ENCODE results near the gene JAZF1.

The JAZF1 gene

DNA sequence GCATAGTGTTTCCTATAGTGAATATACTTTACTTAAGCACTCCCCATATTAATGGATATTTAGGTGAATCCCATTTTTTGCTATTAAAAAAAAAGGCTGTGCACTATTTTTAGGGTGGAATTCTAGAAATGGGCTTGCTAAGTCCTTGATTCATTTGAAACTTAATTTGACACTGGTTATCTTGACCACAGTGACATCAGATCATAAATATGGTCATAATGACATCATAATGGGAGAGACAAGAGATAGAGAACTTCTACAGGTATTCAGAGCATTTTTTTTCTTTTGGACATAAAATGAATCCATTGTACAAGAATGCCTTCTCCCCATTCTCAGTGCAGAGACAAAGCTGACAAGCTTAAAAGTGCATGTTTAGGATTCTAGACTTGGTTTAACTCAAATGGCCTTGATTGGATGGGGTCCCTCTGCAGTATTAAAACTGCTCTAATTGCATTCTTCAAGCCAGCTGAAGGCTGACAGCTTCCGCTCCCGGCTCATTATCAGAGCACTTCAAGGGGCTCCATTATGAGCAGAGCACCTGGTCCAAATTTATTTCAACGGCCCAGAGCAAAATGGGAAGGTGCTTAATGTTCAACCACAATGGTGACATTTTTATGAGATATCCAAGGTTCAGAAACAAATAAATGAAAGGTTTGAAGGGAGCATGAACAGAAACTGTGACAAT lies 104.8 kb downstream of the JAZF1 start:
- DNase-seq (ENCODE audit: low spot score), result no peak

DNA sequence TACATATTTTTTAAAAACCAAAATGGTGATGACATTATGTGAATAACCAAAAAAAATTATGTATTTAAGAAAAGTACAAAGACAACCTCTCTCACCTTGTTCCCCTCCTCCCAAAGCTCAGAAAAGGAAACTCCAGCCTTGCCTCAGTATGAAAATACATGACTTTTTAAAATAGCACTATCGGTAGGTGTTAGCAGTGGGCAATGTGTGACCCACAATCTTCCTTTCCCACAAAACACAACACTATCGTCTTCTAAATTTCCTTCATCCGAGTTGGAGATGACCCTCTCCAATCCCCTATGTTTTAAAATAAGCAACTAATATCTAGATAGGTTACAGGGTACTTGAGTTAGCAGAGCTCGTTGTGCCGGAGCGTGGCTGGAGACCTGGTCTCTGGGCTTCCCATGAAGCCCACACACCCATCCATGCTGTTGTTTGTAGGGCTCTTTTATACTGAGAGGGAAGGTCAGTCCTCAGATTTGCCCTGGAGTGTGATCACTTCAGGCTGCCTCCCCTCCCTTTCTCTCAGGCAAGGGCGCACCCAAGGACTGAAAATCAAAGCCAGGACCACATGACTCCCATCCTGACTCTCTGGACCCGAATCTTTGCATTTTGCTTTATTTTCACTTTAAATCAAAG lies 107.6 kb downstream of the JAZF1 start:
- no peak for DNase-seq (ENCODE audit: low spot score)

DNA sequence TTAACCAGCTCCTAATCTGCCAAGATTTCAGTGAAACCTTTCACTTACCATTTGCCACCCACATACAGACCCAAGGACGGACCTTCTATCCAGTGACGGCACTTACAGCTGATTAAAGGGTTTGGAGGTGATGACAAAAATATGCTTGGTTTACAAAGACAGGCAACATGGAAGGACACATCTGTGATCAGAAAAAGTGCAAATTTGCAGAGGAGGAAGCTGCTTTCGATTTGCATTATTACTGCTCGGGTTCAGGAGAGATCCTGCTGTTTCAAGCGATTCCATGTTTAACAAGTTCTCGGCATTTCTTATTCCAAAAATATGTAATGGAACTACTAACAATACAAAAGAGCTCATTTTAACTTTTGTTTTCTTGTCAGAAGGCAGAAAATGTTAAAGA lies 109.0 kb downstream of the JAZF1 start:
- DNase-seq (ENCODE audit: low spot score), result no peak

DNA sequence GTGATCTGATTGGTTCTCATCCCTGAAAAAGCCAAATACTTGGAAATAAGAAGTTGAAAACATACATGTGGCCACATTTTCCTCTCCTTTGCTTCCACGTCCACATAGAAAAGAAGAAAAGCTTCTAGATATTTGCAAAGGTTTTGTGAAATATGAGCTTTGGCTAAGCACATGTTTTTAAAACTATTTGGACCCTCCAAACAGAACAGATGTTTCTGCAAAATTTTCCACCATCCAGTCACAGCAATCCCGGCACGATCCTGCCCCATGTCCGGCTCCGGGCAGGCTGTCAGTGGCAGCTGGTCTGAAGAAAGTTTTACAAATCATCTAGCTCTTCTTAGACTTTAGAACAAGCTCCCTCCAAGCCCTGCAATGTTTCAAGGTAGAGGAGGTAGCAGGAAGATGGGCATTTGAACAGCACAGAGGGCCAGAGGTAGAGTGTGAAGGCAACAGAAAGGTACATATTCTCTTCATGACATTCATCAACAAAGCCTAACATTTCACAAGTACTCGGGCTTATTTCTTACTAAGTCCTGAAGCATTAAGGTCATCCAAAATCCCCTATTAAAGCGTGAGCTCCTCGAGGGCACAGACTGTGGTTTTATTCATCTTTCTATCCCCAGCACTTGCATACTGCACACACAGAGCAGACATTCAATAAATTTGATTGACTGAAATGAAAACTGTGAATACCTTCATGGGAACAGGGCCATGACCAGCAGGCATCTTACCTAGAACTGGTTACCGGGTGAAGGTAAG lies 110.1 kb downstream of the JAZF1 start:
- DNase-seq (ENCODE audit: low spot score), result no peak

DNA sequence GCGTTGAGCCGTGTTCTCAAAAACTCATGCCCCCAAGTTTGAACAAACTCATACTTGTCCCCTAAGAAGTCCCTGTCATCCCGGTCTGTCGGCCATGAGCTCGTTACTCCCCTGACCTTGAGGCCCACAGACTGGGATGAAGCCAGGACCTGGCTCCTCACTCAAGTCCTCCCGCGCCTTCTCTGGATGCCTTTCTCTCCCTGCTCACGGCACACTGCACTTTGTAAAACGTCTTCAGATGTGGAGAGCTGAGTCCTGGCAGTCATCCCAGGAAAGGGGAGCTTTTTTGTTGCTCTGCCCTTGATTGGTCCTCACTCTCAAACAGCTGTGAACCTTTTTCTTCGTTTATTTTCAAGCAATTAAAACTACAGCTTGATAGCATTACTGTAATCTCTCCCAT lies 110.8 kb downstream of the JAZF1 start:
- no peak for DNase-seq (ENCODE audit: low spot score)

DNA sequence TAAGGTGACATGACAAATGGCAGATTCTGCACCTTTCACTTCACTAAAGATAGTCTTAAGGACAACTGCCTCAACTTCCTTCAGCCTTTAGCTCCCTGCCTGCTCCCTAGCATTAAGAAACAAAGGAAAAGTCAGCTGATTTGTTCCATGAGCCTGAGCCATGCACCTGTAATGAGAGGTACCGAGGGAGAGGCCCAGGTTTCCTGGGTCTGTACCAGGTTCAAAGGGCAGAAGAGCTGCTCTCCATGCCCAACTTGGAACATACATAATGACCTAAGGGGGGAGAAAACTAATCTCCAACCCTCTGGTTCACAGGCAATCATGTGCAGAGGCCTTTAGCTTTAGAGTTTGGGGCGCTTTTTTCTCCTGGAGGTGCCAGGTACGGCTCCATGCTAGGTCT lies 111.2 kb downstream of the JAZF1 start:
- DNase-seq (ENCODE audit: low spot score), result no peak

DNA sequence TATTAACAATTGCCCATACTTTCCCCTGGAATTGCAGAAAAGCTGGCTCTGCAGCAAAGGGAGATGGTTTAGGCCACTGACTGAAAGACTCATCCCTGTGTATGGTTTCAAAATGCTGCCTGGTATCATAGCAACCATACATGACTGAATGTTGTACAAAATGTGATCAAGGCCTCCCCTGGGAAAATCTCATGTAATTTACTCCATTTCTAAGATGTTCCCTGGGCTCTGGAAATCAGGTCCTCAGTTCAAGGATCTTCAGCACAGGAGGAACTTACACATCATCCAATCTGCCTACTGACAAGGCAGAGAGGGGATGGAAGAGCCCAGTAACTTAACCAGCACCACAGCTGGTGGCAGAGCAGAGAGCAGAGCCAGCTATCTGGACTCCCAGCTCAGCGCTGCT lies 111.8 kb downstream of the JAZF1 start:
- no peak for DNase-seq (ENCODE audit: low spot score)

DNA sequence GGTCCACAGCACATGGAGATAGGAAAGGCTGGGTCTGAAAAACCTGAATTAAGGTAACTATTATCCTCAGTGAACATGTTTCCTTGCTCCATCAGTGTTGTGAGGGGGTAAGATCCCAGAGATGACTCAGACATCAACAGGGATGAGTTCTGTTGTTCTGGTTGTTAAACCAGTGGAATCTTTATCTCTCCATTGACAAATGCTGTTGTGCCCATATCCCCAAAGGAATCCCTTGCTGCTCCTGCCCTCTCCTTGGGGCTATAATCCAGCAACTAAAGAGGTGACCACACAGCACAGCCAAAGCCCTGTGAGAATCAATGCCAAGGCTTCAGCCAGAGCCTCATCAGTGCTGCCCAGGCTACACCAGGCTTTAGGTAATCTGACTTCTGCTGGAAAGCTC lies 113.4 kb downstream of the JAZF1 start:
- DNase-seq (ENCODE audit: low spot score), result no peak

DNA sequence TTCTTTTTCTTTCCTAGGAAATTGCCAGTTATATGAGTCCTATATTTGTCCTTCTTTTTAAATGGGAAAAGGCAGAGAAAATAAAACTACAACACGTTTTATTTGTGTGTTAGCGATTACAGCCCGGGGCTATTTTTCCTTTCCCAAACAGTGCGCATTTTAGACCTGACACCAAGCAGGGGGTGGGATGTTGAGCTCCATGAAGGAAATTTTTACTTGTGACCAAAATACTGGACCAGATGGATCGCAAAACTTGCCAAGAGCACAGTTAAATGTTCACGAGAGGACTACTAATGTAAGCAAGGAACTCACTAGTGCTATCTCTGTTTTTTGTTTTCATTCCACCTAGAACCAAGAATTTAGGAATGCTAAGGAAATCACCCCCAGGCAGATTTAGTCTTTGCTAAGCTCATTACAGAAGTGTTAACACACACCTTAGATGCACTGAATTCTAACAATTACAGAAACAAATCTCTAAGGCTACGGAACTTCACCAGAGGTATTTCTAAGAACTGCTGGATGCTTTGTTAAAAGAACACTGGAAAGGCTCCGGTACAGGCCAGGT lies 114.8 kb downstream of the JAZF1 start:
- DNase-seq (ENCODE audit: low spot score), result no peak

DNA sequence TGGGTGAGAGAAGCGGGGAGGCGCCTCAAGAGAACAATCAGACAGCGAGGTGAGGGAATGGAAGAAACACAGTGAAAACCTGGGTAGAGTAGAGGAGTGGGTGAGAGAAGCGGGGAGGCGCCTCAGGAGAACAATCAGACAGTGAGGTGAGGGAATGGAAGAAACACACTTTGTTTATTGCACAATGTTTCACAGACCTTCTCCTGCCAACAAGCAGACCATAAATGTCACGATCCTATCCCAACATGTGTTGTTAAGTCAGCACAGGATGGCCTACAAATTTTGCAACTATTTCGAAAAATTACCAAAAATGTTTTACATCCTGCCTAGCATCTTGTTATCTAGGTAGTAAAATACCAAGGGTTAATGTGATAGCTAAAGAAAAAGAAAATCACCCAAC lies 115.3 kb downstream of the JAZF1 start:
- DNase-seq (ENCODE audit: low spot score), result no peak

DNA sequence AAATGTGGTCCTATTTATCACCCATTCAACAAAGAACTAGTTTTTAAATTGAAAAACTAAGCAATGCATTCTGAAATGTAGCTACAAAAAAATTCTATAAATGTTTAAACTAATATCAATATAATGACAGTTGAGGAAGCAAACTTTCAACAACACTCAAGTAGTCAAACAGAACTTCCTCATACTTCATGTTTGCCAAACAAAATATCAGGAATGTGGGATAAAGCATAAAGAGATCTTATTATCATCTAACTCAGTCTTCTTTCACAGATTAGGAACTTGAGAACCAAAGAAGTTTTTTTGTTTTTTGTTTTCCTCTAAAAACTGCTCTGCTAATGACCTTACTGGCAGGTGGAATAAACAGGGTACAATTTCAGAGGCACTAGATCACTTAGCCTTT lies 116.2 kb downstream of the JAZF1 start:
- DNase-seq (ENCODE audit: low spot score), result no peak

DNA sequence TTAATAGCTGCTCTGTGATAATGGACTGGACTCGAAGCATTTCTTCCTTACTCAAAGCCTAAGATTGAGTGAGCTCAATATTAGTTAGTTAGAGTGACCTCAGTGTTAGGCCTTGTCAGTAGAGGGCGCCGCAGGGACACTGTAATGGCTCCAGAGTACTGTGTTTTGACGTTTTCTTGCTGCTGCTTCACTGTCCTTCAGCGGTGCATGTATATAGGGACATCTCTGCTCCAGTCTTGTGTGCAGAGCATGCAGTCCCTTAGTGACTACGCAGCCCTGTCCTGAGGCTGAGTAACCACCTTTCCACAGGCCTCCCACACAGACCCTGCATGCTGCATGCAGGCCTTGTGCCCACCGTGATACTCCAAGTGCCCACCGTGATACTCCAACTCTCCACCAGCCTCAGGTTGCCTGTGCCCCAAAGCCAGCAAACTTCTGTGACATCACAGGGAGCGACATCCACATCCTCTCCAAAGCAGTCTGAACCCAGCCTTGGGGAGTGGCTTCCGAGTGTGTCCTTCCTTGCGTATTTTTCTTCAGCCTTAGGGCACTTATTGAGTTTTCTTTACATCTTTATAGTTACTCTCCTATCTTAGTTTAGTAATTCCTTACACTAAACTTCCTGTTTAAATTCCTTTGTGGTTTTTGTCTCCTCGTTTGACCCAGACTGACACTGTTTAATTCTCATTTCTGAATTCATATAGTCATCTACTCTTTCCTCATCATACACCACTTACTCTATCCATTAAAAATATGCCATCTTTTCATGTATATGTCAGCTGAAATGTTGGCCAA lies 118.2 kb downstream of the JAZF1 start:
- DNase-seq (ENCODE audit: low spot score), result peak; percentile 50

DNA sequence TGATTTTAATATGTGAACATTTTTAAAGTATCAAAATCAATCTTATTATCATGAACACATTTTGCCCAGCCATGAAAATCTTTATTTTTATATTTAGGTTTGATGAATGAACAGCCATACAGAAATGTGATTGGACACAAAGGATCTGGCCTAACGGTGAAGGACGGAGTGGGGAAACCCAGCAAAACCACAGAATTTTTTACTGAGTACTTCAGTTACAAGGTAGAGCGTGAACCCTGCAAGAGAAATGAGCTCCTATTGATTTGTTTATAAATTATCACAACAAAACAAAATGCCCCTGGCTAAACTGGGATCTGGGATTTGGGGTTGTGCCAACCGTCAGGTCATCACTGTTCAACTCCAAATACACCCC lies 118.8 kb downstream of the JAZF1 start:
- no peak for DNase-seq (ENCODE audit: low spot score)

DNA sequence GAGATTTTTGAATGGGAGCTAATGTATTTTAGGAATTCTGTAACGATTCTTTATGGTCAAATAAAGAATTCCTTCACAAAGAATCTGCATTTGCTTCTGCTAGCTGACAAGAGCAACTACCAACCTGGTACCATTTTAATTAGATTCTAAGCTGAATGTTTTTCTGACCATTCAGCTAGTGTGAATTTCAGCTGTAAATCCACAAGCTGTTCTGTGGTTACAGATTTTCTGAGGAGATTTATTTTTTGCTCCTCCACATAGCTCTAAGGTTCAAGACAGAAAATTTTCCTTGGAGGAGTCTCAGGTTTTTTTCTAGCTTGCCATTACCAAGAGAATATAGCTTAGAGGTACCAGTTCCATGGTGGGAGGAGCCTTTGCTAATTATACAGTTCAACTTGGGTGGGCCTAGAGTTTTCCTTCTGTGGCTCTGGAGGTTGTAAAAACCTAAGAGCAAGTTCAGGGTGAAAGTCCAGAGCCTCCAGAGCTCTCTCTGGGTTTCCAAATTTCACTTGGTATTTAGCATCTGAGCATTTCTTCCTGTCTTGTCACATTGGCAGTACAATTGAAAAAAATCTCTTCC lies 120.1 kb downstream of the JAZF1 start:
- no peak for DNase-seq (ENCODE audit: low spot score)

DNA sequence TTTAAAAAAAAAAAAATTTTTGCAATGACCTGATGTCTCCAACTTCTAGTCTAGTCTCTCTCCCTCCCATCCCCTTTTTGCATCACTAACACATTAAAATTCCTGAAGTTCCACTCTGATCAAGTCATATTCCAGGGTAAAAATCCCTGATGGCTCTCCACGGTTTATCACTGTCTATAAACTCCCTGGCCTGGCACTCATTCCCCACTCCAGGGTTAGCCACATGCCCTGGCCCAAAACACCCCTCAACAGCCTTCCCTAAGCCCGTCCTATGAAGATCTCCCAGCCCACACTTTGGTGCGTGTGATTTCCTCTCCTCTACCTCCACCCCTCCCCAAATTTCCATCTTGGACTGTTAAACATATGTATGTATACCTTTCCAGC lies 125.4 kb downstream of the JAZF1 start:
- no peak for DNase-seq (ENCODE audit: low spot score)

DNA sequence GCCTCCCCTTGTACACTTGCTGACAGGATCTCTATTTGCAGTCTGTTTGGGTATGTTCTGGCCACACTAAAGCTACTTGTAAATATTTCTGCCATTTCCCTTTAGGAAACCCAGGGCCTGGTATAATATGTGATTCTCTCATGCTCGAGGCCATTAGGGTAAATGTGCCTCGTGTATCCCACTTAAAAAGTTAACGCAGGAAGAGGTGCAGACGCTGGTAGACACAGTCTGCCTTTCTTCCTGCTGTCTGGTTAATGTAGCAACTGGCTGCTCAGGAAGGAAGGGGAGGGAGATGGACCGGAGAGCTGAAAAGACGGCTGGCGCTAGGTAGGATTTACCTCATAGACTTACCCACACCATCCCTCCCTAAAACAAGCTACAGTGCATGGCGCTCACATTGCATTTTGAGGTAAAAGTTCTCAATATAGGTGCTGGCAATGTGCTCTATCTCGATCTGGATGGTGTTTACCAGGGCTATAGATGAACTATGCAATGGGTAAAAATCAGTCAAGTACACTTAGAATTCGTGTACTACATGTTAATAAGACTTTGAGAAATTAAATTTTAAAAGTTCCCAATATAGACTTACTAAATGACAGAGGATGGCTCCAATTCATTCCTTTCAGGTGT lies 125.9 kb downstream of the JAZF1 start:
- no peak for DNase-seq (ENCODE audit: low spot score)

DNA sequence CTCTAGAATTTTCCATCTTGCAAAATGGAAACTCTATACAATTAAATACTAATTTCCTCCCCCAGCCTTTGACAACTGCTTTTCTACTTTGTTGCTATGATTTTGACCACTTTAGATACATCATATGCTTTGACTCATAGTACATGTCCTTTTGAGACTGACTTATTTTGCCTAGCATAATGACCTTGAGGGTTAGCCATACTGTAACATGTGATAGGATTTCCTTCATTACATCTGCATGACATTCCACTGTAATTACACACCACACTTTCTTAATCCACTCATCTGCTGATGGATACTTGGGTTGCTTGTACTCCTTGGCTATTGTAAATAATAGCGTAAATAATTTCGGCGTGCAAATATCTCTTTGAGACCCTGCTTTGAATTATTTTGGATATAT lies 127.7 kb downstream of the JAZF1 start:
- no peak for DNase-seq (ENCODE audit: low spot score)

DNA sequence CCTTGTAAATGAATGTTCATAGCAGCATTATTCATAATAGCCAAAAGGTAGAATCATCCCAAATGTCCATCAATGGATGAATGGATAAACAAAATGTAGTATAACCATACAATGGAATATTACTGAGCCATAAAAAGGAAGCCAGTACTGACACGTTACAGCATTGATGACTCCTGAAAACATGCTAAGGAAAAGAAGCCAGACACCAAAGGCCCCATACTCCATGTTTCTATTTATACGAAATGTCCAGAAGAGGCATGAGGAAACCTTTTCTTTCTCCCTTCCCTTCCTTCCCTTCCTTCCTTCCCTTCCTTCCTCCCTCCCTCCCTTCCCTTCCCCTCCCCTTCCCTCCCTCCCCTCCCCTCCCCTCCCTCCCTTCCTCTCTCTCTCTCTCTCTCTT lies 131.9 kb downstream of the JAZF1 start:
- no peak for DNase-seq (ENCODE audit: low spot score)

DNA sequence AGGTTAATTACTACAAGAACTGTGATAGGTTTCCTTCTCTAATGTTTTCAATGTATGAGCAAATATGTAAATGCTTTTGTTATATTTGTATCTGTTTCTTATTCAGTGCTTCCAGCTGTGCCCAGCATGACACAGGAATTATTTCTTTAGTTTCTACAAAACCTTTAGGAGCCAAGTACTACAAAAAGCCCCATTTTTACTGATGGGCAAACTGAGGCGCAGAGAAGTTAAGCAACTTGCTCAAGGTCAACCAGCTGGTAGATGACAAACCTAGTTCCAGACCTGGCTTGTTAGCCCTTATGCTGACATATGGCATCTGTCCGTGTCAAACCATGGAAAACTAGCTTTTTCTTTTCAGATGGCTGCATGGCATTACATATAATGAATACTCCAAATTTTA lies 134.6 kb downstream of the JAZF1 start:
- no peak for DNase-seq (ENCODE audit: low spot score)

DNA sequence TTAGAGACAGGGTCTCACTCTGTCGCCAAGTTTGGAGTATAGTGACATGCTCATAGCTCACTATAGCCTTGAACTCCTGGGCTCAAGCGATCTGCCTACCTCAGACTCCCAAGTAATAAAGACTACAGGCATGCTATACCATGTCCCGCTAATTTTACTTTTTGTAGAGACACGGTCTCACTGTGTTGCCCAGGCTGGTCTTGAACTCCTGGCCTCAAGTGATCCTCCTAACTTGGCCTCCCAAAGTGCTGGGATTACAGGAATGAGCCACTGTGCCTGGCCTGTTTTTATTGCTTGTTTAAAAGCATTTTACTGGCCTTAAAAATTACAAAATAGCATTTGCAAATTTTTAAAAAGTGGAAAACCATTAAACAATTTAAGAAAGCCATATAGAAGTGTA lies 135.0 kb downstream of the JAZF1 start:
- DNase-seq (ENCODE audit: low spot score), result no peak

DNA sequence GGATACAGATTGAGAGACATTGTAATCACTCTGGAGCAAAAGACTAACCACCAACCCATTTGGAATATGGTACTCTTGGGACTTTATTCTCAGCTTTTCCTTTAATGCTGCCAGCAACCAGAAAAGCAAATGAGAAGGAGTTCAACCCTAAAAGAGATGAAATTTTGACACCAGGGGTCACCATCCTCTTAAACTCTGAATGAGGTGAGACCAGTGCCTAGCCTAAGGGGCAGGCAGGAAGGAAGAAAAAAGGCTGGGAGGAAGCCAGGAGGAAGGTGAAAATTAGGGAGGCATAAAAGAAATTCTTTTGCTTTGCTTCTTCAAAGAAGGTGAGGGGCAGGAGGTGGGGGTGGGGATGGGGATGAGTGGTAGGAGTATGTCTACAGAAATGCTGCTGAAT lies 135.8 kb downstream of the JAZF1 start:
- no peak for DNase-seq (ENCODE audit: low spot score)

DNA sequence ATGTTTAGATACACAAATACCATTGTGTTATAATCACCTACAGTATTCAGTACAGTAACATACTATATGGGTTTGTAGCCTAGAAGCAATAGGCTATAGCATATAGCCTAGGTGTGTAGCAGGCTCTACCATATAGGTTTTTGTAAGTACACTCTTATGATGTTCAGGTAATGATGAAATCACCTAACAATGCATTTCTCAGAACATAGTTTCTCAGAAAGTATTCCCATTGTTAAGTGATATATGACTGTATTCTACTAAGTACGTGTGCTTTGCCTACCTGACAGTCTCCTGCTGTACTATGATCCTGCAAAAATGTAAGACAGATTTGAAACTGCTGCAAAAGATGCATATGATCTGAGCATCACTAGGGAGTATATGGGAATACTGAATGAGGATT lies 137.9 kb downstream of the JAZF1 start:
- DNase-seq (ENCODE audit: low spot score), result no peak

Data from SW480 (cell line).